Measurements from ENCODE around the gene POM121. TPM values are rescaled to one million over a fixed set of nuclear protein-coding genes. Genes with fewer than 3 reads are reported as not detected.
"Not testable (repeated sequence)": the region's sequence is repeated elsewhere in the genome, so short reads cannot be mapped to it uniquely, and the experiment has no call there.

POM121 gene
- total RNA-seq, 2 experiments from 2014 or later: 14.8 to 75.9 TPM

DNA sequence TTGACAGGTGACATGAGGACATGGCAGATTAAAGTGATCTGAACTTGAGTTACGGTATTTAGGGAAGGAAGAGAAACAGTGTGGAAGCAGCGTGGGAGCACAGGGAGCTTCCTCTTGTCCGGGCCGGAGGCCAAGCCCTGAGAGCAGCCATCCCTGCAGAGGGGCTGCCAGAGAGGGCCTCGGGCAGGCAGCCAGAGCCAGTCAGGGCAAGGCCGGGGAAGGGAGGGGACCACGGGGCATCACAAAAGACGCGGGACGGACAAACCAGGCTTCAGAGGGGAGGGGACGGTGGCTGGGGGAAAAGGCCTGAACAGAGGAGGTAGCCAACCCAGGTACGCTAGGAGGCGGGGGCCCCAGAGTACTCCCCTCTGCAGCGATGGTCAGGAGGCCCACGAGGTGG lies 20.0 kb downstream of the POM121 start:
- H3K4me1 ChIP-seq (ENCODE audit: insufficient read depth, low read length, poor library complexity, severe bottlenecking); H3K79me2 ChIP-seq (ENCODE audit: insufficient read depth, low read depth, low read length); POLR2A ChIA-PET; DNase-seq (ENCODE audit: low spot score); BruUV-seq (replicated peaks); H3K9me3 ChIP-seq (ENCODE audit: low read length); H3K4me2 ChIP-seq (ENCODE audit: low read length); H2AFZ ChIP-seq (ENCODE audit: low read length); H3K27ac ChIP-seq (ENCODE audit: low read depth, low read length, poor library complexity, severe bottlenecking); CTCF ChIA-PET (ENCODE audit: unreplicated experiment); H3K4me3 ChIP-seq (ENCODE audit: low read depth, low read length, poor library complexity, severe bottlenecking); H4K20me1 ChIP-seq (ENCODE audit: insufficient read depth, low read length); intact Hi-C loops (cut with micrococcal nuclease; ENCODE audit: unreplicated experiment); H3K9me2 ChIP-seq (ENCODE audit: insufficient read depth, low read length): not testable (repeated sequence)
- peaks cover 12% of the 10 kb centered on the region for H3K36me3 ChIP-seq (ENCODE audit: insufficient read depth, low read length)

DNA sequence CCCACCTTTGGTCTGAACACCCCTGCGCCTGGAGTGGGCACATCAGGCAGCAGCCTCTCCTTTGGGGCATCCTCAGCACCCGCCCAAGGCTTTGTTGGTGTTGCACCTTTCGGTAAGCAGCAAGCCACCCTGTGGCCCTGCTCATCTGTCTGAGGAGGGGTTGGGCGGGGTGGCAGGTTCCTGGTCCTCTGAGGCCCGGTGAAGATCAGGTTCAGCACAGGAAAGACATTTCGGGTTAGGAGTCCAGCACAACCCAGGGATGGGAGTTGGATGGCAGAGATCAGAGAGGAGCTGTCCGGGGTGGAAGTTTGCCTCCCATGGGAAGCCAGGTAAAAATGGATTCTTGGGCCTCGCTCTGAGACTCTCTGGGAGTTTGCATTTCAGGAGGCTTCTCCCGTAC lies 20.7 kb downstream of the POM121 start:
- intact Hi-C loops (cut with micrococcal nuclease; ENCODE audit: unreplicated experiment); H3K4me2 ChIP-seq (ENCODE audit: low read length); POLR2A ChIA-PET; H3K4me3 ChIP-seq (ENCODE audit: low read depth, low read length, poor library complexity, severe bottlenecking); DNase-seq (ENCODE audit: low spot score); H3K79me2 ChIP-seq (ENCODE audit: insufficient read depth, low read depth, low read length); H3K4me1 ChIP-seq (ENCODE audit: insufficient read depth, low read length, poor library complexity, severe bottlenecking); CTCF ChIA-PET (ENCODE audit: unreplicated experiment); BruUV-seq (replicated peaks); H2AFZ ChIP-seq (ENCODE audit: low read length); H3K9me3 ChIP-seq (ENCODE audit: low read length); H4K20me1 ChIP-seq (ENCODE audit: insufficient read depth, low read length); H3K9me2 ChIP-seq (ENCODE audit: insufficient read depth, low read length); H3K27ac ChIP-seq (ENCODE audit: low read depth, low read length, poor library complexity, severe bottlenecking): not testable (repeated sequence)
- H3K36me3 ChIP-seq (ENCODE audit: insufficient read depth, low read length): peaks cover 12% of the 10 kb centered on the region

GRCh38 chr7:72946130-72946745 lies 21.3 kb downstream of the POM121 start:
- H3K4me3 ChIP-seq (ENCODE audit: low read depth, low read length, poor library complexity, severe bottlenecking); DNase-seq (ENCODE audit: low spot score); CTCF ChIA-PET (ENCODE audit: unreplicated experiment); H3K9me3 ChIP-seq (ENCODE audit: low read length); H3K27ac ChIP-seq (ENCODE audit: low read depth, low read length, poor library complexity, severe bottlenecking); intact Hi-C loops (cut with micrococcal nuclease; ENCODE audit: unreplicated experiment); H2AFZ ChIP-seq (ENCODE audit: low read length); H4K20me1 ChIP-seq (ENCODE audit: insufficient read depth, low read length); H3K4me2 ChIP-seq (ENCODE audit: low read length); H3K9me2 ChIP-seq (ENCODE audit: insufficient read depth, low read length); H3K79me2 ChIP-seq (ENCODE audit: insufficient read depth, low read depth, low read length); H3K4me1 ChIP-seq (ENCODE audit: insufficient read depth, low read length, poor library complexity, severe bottlenecking); BruUV-seq (replicated peaks): not testable (repeated sequence)
- TF ChIP-seq CTCF (conservative IDR thresholded peaks at IDR 0.05; ENCODE audit: low read length): peak; percentile 52
- peaks cover 12% of the 10 kb centered on the region for H3K36me3 ChIP-seq (ENCODE audit: insufficient read depth, low read length)
- POLR2A ChIA-PET: interaction anchor here (0.6 kb wide), 1 partner anchor 1766 kb away, joined by 3 read pairs; no protein-coding TSS in a partner anchor

- H3K9me2 ChIP-seq (ENCODE audit: insufficient read depth, low read length); POLR2A ChIA-PET; H3K27ac ChIP-seq (ENCODE audit: low read depth, low read length, poor library complexity, severe bottlenecking); H3K4me3 ChIP-seq (ENCODE audit: low read depth, low read length, poor library complexity, severe bottlenecking); H3K4me2 ChIP-seq (ENCODE audit: low read length); H3K4me1 ChIP-seq (ENCODE audit: insufficient read depth, low read length, poor library complexity, severe bottlenecking); intact Hi-C loops (cut with micrococcal nuclease; ENCODE audit: unreplicated experiment); DNase-seq (ENCODE audit: low spot score); H3K79me2 ChIP-seq (ENCODE audit: insufficient read depth, low read depth, low read length); BruUV-seq (replicated peaks); H3K9me3 ChIP-seq (ENCODE audit: low read length); H2AFZ ChIP-seq (ENCODE audit: low read length); CTCF ChIA-PET (ENCODE audit: unreplicated experiment); H4K20me1 ChIP-seq (ENCODE audit: insufficient read depth, low read length): not testable (repeated sequence)
- H3K36me3 ChIP-seq (ENCODE audit: insufficient read depth, low read length): peaks cover 12% of the 10 kb centered on the region
Measured at GRCh38 chr7:72948714-72949113, 23.8 kb downstream of the POM121 start.

- POLR2A ChIA-PET; H2AFZ ChIP-seq (ENCODE audit: low read length); CTCF ChIA-PET (ENCODE audit: unreplicated experiment); H3K9me3 ChIP-seq (ENCODE audit: low read length); H3K9me2 ChIP-seq (ENCODE audit: insufficient read depth, low read length); intact Hi-C loops (cut with micrococcal nuclease; ENCODE audit: unreplicated experiment); H3K4me2 ChIP-seq (ENCODE audit: low read length); H3K4me3 ChIP-seq (ENCODE audit: low read depth, low read length, poor library complexity, severe bottlenecking); H4K20me1 ChIP-seq (ENCODE audit: insufficient read depth, low read length); H3K27ac ChIP-seq (ENCODE audit: low read depth, low read length, poor library complexity, severe bottlenecking); DNase-seq (ENCODE audit: low spot score); H3K4me1 ChIP-seq (ENCODE audit: insufficient read depth, low read length, poor library complexity, severe bottlenecking); BruUV-seq (replicated peaks); H3K79me2 ChIP-seq (ENCODE audit: insufficient read depth, low read depth, low read length): not testable (repeated sequence)
- H3K36me3 ChIP-seq (ENCODE audit: insufficient read depth, low read length): peaks cover 12% of the 10 kb centered on the region
Measured at GRCh38 chr7:72949276-72949675, 24.4 kb downstream of the POM121 start.

- H3K9me3 ChIP-seq (ENCODE audit: low read length); H3K4me2 ChIP-seq (ENCODE audit: low read length); H3K27ac ChIP-seq (ENCODE audit: low read depth, low read length, poor library complexity, severe bottlenecking); H3K9me2 ChIP-seq (ENCODE audit: insufficient read depth, low read length); H2AFZ ChIP-seq (ENCODE audit: low read length); DNase-seq (ENCODE audit: low spot score); H3K4me3 ChIP-seq (ENCODE audit: low read depth, low read length, poor library complexity, severe bottlenecking); CTCF ChIA-PET (ENCODE audit: unreplicated experiment); POLR2A ChIA-PET; H4K20me1 ChIP-seq (ENCODE audit: insufficient read depth, low read length); H3K79me2 ChIP-seq (ENCODE audit: insufficient read depth, low read depth, low read length); H3K4me1 ChIP-seq (ENCODE audit: insufficient read depth, low read length, poor library complexity, severe bottlenecking); intact Hi-C loops (cut with micrococcal nuclease; ENCODE audit: unreplicated experiment); BruUV-seq (replicated peaks): not testable (repeated sequence)
- peaks cover 12% of the 10 kb centered on the region for H3K36me3 ChIP-seq (ENCODE audit: insufficient read depth, low read length)
Measured at GRCh38 chr7:72949686-72950085, 24.8 kb downstream of the POM121 start.

Data from OCI-LY7 (cell line).